Fibroblast of peridontal ligament (primary cell): Measurements from ENCODE around the gene KRTAP3-3.

Experiments used
- DNase-seq: peaks from one replicate; pipeline ENCODE4 v3.0.0-alpha.2; 2010; ENCODE audit errors: extremely low read depth

KRTAP3-3 gene

GRCh38 chr17:40958086-40958953 is 35.6 kb downstream of the KRTAP3-3 start:
- DNase-seq: no peak

GRCh38 chr17:40956401-40957254 is 37.3 kb downstream of the KRTAP3-3 start:
- peak; percentile 98 for DNase-seq

GRCh38 chr17:40953881-40954280 is 40.1 kb downstream of the KRTAP3-3 start:
- peak; percentile 94 for DNase-seq

GRCh38 chr17:40952661-40953060 is 41.3 kb downstream of the KRTAP3-3 start:
- peak; percentile 95 for DNase-seq

GRCh38 chr17:40952154-40952553 is 41.8 kb downstream of the KRTAP3-3 start:
- no peak for DNase-seq

- DNase-seq: no peak
Measured at GRCh38 chr17:40951011-40951622, 42.8 kb downstream of the KRTAP3-3 start.

GRCh38 chr17:40950176-40950575 is 43.8 kb downstream of the KRTAP3-3 start:
- DNase-seq: no peak

GRCh38 chr17:40949418-40949817 is 44.5 kb downstream of the KRTAP3-3 start:
- no peak for DNase-seq

GRCh38 chr17:40947929-40948328 is 46.0 kb downstream of the KRTAP3-3 start:
- DNase-seq: no peak

- no peak for DNase-seq
Measured at GRCh38 chr17:40945414-40945813, 48.5 kb downstream of the KRTAP3-3 start.

- no peak for DNase-seq
Measured at GRCh38 chr17:40944531-40944930, 49.4 kb downstream of the KRTAP3-3 start.
